HG03097 (cell line): ENCODE measurements around the gene MIXL1.
A peak's percentile ranks its signal among the peaks of the same experiment; 100 is the strongest.
"Not testable (repeated sequence)": the region's sequence is repeated elsewhere in the genome, so short reads cannot be mapped to it uniquely, and the experiment has no call there.

Experiments
- ATAC-seq: cut with Tn5 transposase; IDR thresholded peaks from one replicate; pipeline ENCODE4 v1.9.1; 2021; ENCODE audit not compliant: unreplicated experiment, low FRiP score

The MIXL1 gene

GRCh38 chr1:226211181-226211821, 12.2 kb upstream of the MIXL1 start:
- ATAC-seq: no peak

- no peak for ATAC-seq
Measured at GRCh38 chr1:226212545-226212944, 10.9 kb upstream of the MIXL1 start.

- ATAC-seq: no peak
Measured at GRCh38 chr1:226215239-226215638, 8.2 kb upstream of the MIXL1 start.

GRCh38 chr1:226216056-226216455, 7.4 kb upstream of the MIXL1 start:
- no peak for ATAC-seq

- ATAC-seq: no peak
Measured at GRCh38 chr1:226217273-226217672, 6.2 kb upstream of the MIXL1 start.

- ATAC-seq: no peak
Measured at GRCh38 chr1:226220473-226221189, 2.8 kb upstream of the MIXL1 start.

- ATAC-seq: no peak
Measured at GRCh38 chr1:226222686-226223085, 778 bp upstream of the MIXL1 start.

- ATAC-seq: peak; percentile 48
Measured at GRCh38 chr1:226223786-226224244, 351 bp downstream of the MIXL1 start.

GRCh38 chr1:226226601-226227000, 3.1 kb downstream of the MIXL1 start:
- no peak for ATAC-seq

- ATAC-seq: no peak
Measured at GRCh38 chr1:226233293-226233692, 9.8 kb downstream of the MIXL1 start.

- no peak for ATAC-seq
Measured at GRCh38 chr1:226233806-226234205, 10.3 kb downstream of the MIXL1 start.

GRCh38 chr1:226236826-226237225, 13.4 kb downstream of the MIXL1 start:
- no peak for ATAC-seq

- no peak for ATAC-seq
Measured at GRCh38 chr1:226239421-226239820, 16.0 kb downstream of the MIXL1 start.

GRCh38 chr1:226248091-226248490, 24.6 kb downstream of the MIXL1 start:
- ATAC-seq: no peak

GRCh38 chr1:226248796-226249195, 25.3 kb downstream of the MIXL1 start:
- ATAC-seq: no peak

- no peak for ATAC-seq
Measured at GRCh38 chr1:226250511-226250910, 27.0 kb downstream of the MIXL1 start.

- ATAC-seq: not testable (repeated sequence)
Measured at GRCh38 chr1:226252841-226253240, 29.4 kb downstream of the MIXL1 start.

GRCh38 chr1:226253933-226254332, 30.5 kb downstream of the MIXL1 start:
- ATAC-seq: no peak

- ATAC-seq: no peak
Measured at GRCh38 chr1:226255380-226255779, 31.9 kb downstream of the MIXL1 start.

- ATAC-seq: no peak
Measured at GRCh38 chr1:226261818-226262217, 38.4 kb downstream of the MIXL1 start.

- ATAC-seq: no peak
Measured at GRCh38 chr1:226268421-226269124, 45.1 kb downstream of the MIXL1 start.
